Measurements from ENCODE around the gene CFAP65. TPM values are rescaled to one million over a fixed set of nuclear protein-coding genes. Genes with fewer than 3 reads are reported as not detected.

The CFAP65 gene
- total and polyA plus RNA-seq, 2 of the 13 experiments (the other 11 are each of a cell fraction or from before 2014, with no cell fraction given), result 0.05 TPM; not detected in 1

DNA sequence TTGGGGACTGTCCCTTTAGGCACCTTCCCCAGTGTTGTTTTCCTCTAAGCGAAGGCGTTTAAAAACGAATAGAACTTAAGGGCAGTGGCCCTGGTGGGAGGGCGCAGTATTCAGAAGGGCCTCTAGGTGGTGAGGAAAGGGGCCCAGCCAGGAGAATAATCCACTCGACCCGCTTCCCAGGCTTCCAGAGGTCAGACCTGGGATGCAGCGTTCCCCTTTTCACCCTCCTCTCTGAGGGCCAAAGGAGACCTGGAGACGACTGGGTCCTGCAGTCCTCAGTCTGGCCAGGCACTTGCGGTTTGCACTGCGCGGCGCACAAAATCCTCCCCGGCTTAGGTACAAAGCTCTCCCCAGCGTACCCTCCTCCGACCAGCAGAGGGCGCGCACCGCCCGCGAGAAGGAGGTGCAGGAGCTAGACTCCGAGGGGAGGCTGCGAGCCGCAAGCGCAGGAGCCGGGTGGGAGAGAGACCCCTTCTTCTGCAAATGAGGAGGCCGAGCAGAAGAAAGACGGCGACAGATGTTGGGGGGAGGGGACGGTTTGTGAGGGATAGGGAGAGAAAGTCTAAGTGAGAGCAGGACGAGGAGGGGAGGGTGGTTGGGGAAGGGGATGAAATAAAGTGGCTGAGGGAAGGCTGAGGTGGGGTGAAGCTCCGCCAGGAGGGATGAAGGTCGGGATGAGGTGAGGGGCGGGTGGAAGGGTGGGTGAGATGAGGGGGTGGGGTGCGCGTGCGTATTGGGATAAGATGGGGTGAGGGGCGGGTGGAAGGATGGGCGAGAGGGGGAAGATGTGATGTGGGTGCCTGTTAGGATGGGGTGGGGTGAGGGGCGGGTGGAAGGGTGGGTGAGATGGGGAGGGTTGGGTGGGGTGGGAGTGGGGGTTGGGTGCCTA, 61.2 kb downstream of the CFAP65 start (continued):
- TF ChIP-seq ZNF232 (CRISPR knock-in tag; IDR thresholded peaks at IDR 0.05; ENCODE audit: borderline replicate concordance), result no peak
- TF ChIP-seq TGIF2 (CRISPR knock-in tag; IDR thresholded peaks at IDR 0.05), result no peak
- TF ChIP-seq, protein P1, sequence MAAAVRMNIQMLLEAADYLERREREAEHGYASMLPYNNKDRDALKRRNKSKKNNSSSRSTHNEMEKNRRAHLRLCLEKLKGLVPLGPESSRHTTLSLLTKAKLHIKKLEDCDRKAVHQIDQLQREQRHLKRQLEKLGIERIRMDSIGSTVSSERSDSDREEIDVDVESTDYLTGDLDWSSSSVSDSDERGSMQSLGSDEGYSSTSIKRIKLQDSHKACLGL (CRISPR knock-in tag; IDR thresholded peaks at IDR 0.05), result 0 out of 2 replicates have a peak, but pooled peaks have one; percentile 12
- TF ChIP-seq SP4 (CRISPR knock-in tag; IDR thresholded peaks at IDR 0.05), result no peak
- TF ChIP-seq MYC (CRISPR knock-in tag; IDR thresholded peaks at IDR 0.05; ENCODE audit: borderline replicate concordance), result peak; percentile 45; the same call in 1 of the 2 replicates
- no peak for TF ChIP-seq ELF4 (CRISPR knock-in tag; IDR thresholded peaks at IDR 0.05; ENCODE audit: borderline replicate concordance)
- TF ChIP-seq ZNF205 (CRISPR knock-in tag; IDR thresholded peaks at IDR 0.05), result 0 out of 2 replicates have a peak, but pooled peaks have one; percentile 35
- no peak for TF ChIP-seq LCORL (IDR thresholded peaks at IDR 0.05)
- 0 out of 2 replicates have a peak, but pooled peaks have one; percentile 48 for TF ChIP-seq LCORL (CRISPR knock-in tag; IDR thresholded peaks at IDR 0.05)
- TF ChIP-seq PLRG1 (conservative IDR thresholded peaks at IDR 0.05), result no peak
- TF ChIP-seq ZNF563 (CRISPR knock-in tag; IDR thresholded peaks at IDR 0.05), result no peak
- TF ChIP-seq, protein P2, sequence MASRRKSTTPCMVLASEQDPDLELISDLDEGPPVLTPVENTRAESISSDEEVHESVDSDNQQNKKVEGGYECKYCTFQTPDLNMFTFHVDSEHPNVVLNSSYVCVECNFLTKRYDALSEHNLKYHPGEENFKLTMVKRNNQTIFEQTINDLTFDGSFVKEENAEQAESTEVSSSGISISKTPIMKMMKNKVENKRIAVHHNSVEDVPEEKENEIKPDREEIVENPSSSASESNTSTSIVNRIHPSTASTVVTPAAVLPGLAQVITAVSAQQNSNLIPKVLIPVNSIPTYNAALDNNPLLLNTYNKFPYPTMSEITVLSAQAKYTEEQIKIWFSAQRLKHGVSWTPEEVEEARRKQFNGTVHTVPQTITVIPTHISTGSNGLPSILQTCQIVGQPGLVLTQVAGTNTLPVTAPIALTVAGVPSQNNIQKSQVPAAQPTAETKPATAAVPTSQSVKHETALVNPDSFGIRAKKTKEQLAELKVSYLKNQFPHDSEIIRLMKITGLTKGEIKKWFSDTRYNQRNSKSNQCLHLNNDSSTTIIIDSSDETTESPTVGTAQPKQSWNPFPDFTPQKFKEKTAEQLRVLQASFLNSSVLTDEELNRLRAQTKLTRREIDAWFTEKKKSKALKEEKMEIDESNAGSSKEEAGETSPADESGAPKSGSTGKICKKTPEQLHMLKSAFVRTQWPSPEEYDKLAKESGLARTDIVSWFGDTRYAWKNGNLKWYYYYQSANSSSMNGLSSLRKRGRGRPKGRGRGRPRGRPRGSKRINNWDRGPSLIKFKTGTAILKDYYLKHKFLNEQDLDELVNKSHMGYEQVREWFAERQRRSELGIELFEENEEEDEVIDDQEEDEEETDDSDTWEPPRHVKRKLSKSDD (CRISPR knock-in tag; IDR thresholded peaks at IDR 0.05; ENCODE audit: low read depth), result no peak
- TF ChIP-seq ZFP90 (CRISPR knock-in tag; IDR thresholded peaks at IDR 0.05; ENCODE audit: borderline replicate concordance), result no peak
- TF ChIP-seq MAF1 (CRISPR knock-in tag; IDR thresholded peaks at IDR 0.05; ENCODE audit: borderline replicate concordance), result no peak
- no peak for TF ChIP-seq HMG20A (CRISPR knock-in tag; IDR thresholded peaks at IDR 0.05; ENCODE audit: borderline replicate concordance)
- TF ChIP-seq ZNF564 (CRISPR knock-in tag; IDR thresholded peaks at IDR 0.05), result peak; percentile 93; the same call in 1 of the 2 replicates
- TF ChIP-seq ZNF264 (CRISPR knock-in tag; IDR thresholded peaks at IDR 0.05), result no peak
- TF ChIP-seq ZFP82 (CRISPR knock-in tag; IDR thresholded peaks at IDR 0.05; ENCODE audit: borderline replicate concordance), result no peak

Data from HepG2 (cell line).